Measurements from ENCODE around the gene MARCHF9.

Gene MARCHF9

DNA sequence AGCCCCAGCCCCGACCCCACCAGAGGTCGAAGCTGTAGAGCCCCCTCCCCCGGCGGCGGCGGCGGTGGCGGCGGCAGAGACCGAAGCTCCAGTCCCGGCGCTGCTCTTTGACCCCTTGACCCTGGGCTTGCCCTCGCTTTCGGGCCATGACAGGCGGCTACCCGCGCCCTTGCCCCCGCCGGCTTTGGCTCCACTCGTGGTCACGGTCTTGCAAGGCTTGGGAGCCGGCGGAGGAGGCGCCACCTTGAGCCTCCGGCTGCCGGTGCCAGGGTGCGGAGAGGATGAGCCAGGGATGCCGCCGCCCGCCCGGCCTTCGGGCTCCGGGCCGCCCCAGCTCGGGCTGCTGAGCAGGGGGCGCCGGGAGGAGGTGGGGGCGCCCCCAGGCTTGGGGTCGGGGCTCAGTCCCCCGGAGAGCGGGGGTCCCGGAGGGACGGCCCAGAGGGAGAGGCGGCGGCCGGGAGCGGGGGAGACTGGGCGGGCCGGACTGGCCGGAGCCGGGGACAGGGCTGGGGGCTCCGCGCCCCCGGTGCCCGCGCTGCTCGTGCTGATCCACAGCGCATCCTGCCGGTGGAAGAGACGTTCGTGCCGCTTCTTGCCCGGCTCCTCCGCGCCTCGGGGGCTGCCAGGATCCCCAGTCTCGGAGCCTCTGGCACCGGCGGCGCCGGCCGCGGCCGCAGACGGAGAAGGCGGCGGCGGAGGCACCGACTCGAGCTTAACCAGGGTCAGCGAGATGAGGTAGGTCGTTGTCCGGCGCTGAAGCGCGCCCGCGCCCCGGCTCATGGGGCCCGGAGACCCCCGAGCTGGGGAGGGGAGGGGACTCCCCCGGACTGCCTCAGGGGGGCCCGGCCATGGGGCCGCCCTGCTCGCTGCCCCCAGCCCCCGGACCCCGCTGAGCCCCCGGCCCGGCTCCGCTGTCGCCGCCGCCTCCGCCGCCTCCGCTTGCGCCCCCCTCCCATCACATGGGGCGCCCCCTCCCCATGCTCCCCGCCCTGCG, 17.1 kb upstream of the MARCHF9 start:
- peak in 6 of 58 donors; percentile 9 to 39 (median 15) for DNase-seq

DNA sequence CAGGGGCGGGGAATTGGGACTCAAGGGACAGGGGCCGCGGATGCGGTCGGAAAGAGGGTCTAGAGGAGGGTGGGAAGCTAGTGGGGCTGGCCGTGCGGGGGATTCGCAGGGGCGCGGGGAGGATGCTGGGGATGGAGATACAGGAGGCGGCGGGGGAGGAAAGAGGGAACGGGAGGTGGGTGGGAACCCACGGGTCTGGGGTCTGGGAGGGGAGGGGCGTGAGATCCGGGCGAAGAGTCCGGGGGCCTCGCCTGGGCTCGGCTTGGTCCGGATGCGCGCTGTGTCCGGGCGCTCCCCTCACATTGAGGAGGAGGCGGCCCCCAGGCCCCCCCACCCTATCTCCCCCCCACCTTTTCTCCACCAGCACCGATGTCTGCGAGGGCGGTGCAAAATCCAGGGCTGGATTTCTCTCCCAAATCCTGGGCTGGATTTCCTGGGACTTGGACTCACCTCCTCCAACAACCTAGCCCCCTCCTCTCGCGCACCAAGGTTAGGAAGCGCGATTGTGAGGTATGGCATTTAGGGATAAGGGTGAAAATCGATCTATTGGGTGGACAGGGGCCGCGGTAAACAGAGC, 16.2 kb upstream of the MARCHF9 start, which contains the start of gene AGAP2:
Gene AGAP2, minus strand, starts transcription at position 82 of the 577 bp plus-strand sequence. CDS start 496 bp downstream, outside the sequence.
- DNase-seq: peak in 35 of 58 donors; percentile 12 to 74 (median 42)

DNA sequence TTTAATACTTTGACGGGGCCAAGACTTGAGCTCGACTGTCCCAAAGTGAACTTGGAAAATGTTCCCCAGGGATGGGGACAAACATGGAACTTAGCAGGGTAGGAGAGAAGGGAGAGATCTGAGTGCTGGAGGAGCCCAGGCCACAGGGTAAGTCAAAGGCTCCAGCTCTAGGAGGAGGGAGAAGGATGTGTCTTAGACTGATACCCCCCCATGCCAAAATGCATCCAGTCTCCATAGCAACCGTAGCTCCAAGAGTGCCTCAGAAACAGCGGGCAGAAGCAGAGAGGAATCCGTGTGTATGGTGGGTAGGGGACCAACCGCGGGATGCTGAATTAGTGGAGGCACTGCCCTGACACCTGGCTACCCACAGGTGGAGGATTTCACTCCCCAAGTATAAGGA, 15.5 kb upstream of the MARCHF9 start:
- DNase-seq: peak in 5 of 58 donors; percentile 5 to 24 (median 15)

DNA sequence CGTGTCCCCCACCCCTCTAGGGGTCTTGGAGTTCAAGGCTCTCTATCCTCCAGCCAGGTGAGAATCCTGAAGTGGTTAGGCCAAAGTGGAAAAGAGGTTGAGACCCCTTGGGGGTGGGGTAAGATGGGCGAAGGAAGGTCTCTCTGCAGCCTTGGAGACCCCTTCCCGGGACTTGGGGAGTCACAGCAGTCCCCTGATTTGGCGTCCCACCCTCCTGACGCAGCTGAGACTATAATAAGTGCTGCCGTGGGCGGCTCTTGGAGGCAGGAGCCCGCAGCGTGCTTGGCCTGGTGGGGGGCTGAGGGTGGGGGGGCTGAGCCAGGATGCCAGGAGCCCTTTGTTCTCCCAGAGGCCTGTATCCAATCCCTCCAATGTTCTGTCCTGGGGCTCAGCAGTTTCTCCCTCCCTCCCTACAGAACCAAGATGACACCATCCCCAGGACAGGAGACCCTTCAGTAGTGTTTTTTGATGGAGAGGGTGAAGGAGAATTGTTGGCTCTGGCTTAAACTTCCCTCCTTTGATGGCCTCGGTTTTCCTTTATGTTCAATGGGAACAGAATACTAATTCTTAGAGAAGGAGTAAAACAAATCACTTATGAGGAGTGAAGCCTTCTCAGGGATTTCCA, 14.9 kb upstream of the MARCHF9 start:
- DNase-seq: peak in 5 of 58 donors; percentile 11 to 26 (median 17)

DNA sequence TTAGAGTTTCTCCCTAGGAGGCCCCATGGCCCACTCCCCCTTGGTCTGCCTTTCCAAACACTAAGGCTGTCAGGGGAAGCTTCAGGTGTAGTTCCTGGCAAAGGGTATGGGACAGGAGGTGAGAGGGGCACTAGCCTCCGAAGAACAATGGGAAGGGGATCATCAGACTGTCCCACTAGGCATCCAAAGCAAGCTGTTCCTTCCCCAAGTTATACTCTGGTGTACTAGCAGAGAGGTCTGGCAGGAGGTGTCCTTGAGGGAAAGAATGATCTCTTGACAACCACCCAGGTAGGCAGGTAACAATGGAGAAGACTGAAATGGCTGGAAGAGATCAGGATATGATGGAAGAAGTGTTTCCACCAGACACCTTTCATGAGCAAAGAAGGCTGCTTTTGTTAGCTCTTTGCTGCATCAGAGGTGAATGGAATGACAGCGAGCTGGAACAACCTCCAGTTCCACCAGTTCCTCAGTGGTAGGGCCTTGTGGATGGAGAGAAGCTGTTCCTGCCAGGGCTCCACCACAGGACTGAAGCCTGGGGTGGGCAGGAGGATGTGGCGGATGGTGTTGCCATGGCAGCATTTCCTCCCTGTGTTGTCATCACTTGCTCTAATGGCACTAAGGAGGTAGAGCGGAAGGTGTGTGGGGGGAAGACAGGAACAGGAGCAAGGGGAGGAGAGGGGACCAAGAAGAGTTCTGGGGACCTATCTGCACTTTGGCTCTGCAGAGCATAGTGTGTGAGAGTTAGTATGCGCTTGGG, 14.1 kb upstream of the MARCHF9 start:
- DNase-seq: peak in 21 of 58 donors; percentile 10 to 64 (median 26)

DNA sequence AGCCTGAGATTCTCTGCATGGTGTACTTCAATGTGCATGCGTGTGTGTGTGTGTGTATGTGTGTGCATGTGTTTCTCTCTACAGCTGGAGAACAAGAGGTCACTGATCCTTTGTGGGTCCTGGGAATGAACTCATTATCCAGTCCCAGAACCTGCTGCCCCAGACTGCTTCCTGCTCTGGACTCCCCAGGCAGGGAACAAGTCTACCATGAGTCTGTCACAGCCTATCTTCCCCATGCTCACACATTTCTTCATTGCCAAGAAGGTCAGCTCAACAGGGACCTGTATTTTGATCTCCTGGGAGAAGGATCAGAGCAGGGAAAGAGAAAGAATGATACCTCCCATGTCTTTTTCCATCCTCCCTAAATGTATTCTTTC, 13.5 kb upstream of the MARCHF9 start:
- DNase-seq: no peak

DNA sequence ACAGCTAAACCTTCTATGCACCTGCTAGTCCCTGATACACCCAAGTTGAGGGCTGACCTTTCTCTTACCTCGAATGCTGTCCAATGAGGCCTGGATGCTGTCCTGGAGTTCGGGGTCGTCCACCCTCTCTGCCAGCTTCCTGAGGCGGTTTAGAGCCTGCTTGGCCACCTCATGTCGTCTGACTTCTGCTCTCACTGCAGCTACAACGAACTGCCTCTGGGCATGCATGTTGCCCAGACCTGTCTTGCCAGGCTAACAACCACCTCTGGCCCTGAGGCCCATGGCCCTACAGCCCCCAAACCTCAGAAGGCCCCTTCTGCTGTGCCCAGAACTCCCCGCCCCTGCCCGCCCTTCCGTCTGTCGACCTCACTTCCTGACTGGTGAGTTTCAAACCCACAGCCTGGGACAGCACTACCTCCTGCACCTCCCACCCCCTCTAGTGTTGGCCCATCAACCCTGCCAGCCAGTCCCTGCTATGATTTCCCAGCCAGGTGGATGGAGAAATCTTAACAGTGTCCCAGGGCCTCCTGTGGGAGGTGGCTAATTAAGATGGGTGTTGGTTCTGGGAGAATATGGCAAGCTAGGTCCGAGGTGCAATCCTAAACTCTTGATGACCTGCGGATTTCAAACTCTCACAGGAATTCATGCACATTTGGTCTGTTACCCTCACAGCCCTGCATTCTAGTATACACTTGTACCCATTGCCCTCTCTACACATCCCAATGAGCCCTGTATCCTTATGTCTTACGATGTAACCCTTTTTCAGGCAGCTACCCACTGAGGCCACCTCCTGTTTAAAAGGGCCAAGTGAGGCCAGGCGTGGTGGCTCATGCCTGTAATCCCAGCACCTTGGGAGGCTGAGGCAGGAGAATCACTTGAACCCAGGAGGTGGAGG, 12.8 kb upstream of the MARCHF9 start:
- no peak for DNase-seq

DNA sequence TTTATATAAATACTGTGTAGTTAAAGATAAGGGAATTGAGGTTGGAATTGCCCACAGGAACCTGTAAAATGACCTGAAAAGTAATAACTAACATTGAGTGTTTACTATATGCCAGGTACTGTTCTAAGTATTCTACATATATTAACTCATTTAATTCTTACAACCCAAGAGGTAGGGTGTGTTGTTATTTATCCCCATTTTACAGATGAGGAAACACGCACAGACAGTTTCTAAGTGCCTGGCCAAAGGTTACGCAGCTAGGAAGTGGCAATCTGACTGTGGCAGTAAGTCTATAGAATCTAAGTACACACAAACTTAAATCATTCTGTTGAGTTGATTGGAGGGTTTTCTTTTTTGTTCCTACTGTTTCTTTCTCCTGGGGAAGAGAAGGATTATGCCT, 11.1 kb upstream of the MARCHF9 start:
- no peak for DNase-seq

DNA sequence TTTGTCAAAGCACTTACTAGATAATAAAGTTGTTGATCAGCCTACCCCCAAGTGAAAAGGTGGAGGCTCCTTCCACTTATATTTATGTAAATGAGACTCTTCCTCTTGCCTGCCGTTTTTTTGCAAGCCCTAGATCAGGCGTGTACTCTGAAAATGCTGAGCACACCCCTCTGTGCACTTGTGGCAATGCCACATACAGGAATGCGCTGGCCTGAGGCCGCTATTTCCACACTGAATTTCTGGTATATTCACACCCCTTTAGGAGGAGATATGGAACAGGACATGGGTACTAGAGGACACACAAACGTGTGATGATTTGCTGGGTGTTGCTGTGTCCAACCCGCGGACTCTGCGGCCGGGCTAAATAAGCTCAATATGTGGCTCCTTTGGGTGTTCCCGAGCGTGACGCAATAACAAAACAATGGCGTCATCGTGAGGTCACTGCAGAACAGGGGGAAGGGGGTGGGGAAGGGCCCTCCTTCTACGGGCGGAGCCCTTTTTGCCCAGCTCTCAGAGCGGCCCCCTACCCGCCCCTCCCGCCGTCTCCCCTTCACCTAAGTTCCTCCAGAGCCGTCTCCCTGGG, 10.6 kb upstream of the MARCHF9 start:
- DNase-seq: peak in 29 of 58 donors; percentile 49 to 90 (median 73)

DNA sequence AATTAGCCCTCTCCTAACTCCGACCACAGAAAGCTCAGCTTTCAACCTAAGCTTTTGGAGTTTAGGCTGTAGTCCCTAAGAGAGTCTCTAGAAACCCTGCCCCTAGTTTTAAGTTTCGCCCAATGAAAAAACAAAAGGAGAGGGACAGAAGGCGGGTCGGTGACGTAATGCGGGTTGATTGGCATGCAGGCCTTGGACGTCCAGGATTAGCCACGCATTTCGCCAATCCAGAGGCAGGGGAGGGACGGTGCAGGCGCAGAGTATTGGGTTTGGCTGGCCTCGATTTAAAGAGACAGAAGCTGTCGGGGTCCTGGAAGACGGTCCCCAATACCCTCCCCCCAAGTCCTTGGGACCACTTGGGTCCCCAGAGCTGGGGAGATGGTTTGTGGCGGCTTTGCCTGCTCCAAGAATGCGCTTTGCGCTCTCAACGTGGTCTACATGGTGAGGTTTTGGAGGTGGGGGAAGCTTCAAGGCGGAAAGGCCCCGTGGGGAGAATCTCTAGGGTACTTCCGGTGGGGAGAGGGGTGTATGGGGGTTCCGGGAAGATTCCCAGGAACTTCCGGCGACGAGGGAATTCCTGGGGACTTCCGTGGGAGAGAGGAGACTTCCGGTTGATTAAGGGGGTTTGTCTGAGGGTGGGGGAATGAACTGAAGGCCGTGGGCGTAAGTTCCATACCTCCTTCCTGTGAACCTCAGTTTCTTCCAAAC, 10.0 kb upstream of the MARCHF9 start, which contains the start of gene TSPAN31:
Gene TSPAN31, plus strand, starts transcription at position 263 of the 708 bp plus-strand sequence. Its CDS starts 116 bp downstream, at position 379.
- DNase-seq: peak; percentile 60 to 99 (median 94)

DNA sequence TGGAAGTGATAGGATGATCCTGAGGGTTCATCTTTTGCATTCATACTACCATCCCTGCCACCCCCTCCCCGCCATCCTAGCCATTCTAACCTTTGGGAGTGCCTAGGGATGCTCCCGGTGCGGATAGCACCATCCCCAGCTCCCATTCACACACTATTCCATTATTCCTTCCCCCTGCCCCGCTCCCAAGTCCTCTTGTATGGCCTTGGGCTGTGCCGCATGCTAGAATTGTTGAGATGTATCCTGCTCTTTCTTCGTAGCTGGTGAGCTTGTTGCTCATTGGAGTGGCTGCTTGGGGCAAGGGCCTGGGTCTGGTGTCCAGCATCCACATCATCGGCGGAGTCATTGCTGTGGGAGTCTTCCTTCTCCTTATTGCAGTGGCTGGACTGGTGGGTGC, 9.4 kb upstream of the MARCHF9 start:
- DNase-seq: peak in 1 of 58 donors; percentile 59

DNA sequence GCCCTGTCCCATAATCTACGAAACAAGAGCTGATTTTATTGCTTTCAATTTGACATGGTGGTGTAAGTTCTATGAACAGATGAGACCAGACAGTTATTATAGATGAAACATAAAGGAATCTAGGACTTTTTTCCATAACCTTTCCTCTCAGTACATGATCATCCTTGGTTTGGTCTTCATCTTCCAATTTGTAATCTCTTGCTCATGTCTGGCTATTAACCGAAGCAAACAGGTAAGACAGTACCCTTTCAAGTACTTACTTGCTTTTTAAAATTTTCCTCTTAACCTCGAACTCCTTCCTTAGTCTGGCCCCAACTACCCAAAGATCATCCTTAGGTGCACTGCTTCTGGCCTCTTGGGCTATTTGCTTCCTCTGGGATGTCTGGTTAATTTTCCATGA, 8.9 kb upstream of the MARCHF9 start:
- DNase-seq: no peak

DNA sequence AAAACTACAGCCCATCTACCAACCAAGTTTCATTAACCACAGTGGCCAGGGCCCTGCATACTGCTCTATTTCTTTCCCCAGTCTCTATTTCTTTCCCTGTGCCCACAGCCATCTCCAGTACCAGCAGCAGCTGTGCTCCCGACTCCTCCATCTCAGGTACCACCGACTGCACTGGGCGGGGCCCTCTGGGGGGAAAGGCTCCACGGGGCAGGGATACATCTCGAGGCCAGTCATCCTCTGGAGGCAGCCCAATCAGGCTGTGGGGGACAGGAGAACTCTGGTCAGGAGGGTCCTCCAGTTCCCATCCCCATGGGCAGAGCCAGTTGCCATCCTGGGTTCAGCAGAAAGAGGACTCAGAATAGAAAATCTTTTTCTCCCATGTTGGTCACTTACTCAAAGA, 5.8 kb upstream of the MARCHF9 start:
- DNase-seq: no peak

DNA sequence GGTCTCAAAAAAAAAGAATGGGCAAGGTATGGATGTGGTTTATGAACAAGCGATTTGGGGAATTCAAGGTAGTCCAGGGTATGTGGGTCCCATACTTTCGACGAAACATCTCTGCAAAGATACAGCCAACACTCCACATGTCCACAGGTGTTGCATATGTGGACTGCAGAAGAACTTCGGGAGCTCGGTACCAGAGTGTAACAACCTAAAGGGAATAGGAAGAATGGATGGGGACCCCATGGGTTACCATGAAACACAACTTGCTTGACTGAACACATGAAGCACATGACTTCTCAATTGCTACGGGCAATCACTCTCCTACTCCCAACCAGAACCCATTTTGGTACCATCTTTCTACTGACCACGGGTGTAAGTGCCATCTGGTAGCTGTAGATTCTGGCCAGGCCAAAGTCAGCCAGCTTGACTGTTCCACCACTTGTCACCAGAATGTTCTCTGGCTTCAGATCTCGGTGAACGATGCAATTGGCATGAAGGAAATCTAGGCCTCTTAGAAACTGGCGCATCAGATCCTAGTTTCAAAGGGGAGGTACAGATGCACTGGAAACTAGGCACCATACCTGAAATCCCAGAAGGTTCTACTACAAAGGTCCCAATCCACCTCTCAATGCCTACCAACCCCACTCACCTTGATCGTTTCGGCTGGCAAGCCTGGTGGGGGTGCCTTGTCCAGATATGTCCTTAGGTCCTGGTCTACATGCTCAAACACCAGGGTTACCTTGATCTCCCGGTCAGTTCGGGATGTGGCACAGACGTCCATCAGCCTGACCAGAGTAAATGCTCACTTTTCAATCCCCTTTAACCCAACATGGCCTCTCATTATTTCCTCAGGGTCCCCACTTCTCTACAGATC, 4.1 kb upstream of the MARCHF9 start:
- DNase-seq: no peak

DNA sequence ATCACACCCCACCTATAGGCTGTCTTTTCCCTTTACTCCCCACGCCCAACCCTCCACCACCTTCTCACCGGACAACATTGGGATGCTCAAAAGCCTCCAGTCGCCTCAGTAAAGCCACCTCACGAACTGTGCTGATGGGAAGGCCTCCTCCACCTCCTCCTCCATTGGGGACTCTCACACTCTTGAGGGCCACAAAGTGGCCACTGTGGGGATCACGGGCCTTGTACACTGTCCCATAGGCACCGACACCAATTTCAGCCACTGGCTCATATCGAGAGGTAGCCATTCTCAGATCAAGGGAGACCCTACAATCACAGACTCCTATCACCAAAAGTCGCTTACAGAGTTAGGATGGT, 3.5 kb upstream of the MARCHF9 start:
- no peak for DNase-seq

DNA sequence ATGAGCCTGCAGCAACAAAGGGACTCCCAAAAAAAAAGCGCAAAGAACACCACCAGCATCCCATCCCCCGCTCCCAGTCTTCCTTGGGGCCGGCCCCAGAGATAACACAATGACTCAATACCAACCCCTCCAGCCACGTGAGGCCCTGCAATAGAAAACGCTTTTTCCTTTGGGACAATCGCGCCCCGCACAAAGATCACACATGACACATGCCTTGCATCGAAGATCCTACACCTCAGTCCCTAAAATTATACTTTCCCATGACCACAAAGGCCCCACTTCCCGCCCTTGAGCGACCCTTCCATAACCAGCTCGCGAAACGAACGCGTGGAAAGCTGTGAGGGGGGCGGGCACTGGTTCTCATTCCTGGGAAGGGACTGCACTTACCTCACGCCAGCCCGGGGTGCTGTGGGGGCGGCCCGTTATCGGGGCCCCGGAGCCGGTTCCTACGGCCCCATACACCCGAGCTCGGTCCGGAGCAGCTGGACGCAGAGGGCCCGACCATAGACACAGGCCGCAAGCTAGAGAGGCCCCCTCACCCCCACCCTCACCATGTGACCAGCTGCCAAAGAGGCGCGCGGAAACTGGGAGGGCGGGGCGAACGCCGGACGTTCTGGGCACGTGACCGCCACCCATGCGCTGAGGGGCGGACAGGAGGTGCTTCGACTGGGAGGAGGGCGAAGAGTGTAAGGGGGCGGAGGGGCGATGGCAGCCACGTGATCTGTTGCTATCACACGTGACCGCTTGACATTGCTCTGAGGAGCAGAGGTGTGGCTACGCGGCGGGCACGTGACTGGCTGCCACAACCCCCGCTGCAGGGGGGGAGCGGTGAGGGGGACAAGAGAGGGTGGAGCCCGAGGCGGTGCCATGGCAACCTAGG, 2.9 kb upstream of the MARCHF9 start, which contains the start of gene CDK4:
Gene CDK4, minus strand, starts transcription at position 523 of the 880 bp plus-strand sequence. CDS start 593 bp downstream, outside the sequence.
- DNase-seq: peak; percentile 94 to 100 (median 100)

DNA sequence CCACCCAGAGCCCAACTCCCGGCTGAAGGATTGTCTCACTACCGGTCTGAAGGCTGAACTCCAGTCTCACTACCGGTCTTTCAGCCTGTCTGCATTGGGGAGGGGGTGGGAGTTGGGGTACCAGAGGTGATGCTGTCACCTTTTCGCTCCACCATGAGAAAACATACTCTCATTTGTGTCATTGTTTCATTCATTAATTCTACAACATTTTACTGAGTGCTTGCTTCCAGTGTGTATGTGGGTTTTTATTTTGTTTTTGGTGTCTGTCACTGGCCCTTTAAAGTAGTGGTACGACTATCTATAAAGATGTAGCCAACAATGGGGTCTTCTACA, 2.3 kb upstream of the MARCHF9 start:
- no peak for DNase-seq
